ENCODE measurements around the gene KMO.

The KMO gene

GRCh38 chr1:241598249-241598648, 66.1 kb downstream of the KMO start:
- no peak for DNase-seq

GRCh38 chr1:241600496-241600901, 68.3 kb downstream of the KMO start:
- no peak for DNase-seq

GRCh38 chr1:241603731-241604245, 71.6 kb downstream of the KMO start:
- DNase-seq, result no peak

- no peak for DNase-seq
Measured at GRCh38 chr1:241605146-241605805, 73.1 kb downstream of the KMO start.

GRCh38 chr1:241606544-241606943, 74.4 kb downstream of the KMO start:
- no peak for DNase-seq

GRCh38 chr1:241607497-241607896, 75.3 kb downstream of the KMO start:
- DNase-seq, result no peak

GRCh38 chr1:241608379-241609033, 76.3 kb downstream of the KMO start:
- DNase-seq, result no peak

GRCh38 chr1:241610056-241610815, 78.1 kb downstream of the KMO start:
- peak; percentile 78 for DNase-seq

- peak; percentile 37 for DNase-seq
Measured at GRCh38 chr1:241611063-241611462, 78.9 kb downstream of the KMO start.

GRCh38 chr1:241611736-241612135, 79.6 kb downstream of the KMO start:
- no peak for DNase-seq

- no peak for DNase-seq
Measured at GRCh38 chr1:241612533-241613477, 80.6 kb downstream of the KMO start.

- DNase-seq, result no peak
Measured at GRCh38 chr1:241614144-241614543, 82.0 kb downstream of the KMO start.

GRCh38 chr1:241614572-241614971, 82.4 kb downstream of the KMO start:
- no peak for DNase-seq

- no peak for DNase-seq
Measured at GRCh38 chr1:241615043-241615974, 83.1 kb downstream of the KMO start.

- no peak for DNase-seq
Measured at GRCh38 chr1:241617426-241617825, 85.2 kb downstream of the KMO start.

GRCh38 chr1:241622669-241623068, 90.5 kb downstream of the KMO start:
- no peak for DNase-seq

GRCh38 chr1:241624935-241625334, 92.8 kb downstream of the KMO start:
- DNase-seq, result no peak

- peak; percentile 15 for DNase-seq
Measured at GRCh38 chr1:241627453-241628259, 95.5 kb downstream of the KMO start.

GRCh38 chr1:241630005-241630404, 97.8 kb downstream of the KMO start:
- no peak for DNase-seq

GRCh38 chr1:241630476-241630875, 98.3 kb downstream of the KMO start:
- no peak for DNase-seq

- DNase-seq, result no peak
Measured at GRCh38 chr1:241630899-241631298, 98.7 kb downstream of the KMO start.

All from DMS 273 treated with DMSO at 0.1 percent for 48 hours (cell line).